HG03469 (cell line): Measurements from ENCODE around the gene CD69.
"Not testable (repeated sequence)": the region's sequence is repeated elsewhere in the genome, so short reads cannot be mapped to it uniquely, and the experiment has no call there.

Experiments used
- ATAC-seq: cut with Tn5 transposase; IDR thresholded peaks from one replicate; pipeline ENCODE4 v1.9.1; 2021; ENCODE audit warnings: mild to moderate bottlenecking, moderate library complexity, moderate number of reproducible peaks; ENCODE audit not compliant: unreplicated experiment

CD69 gene

GRCh38 chr12:9724023-9724422 is 36.7 kb downstream of the CD69 start:
- ATAC-seq, result no peak

DNA sequence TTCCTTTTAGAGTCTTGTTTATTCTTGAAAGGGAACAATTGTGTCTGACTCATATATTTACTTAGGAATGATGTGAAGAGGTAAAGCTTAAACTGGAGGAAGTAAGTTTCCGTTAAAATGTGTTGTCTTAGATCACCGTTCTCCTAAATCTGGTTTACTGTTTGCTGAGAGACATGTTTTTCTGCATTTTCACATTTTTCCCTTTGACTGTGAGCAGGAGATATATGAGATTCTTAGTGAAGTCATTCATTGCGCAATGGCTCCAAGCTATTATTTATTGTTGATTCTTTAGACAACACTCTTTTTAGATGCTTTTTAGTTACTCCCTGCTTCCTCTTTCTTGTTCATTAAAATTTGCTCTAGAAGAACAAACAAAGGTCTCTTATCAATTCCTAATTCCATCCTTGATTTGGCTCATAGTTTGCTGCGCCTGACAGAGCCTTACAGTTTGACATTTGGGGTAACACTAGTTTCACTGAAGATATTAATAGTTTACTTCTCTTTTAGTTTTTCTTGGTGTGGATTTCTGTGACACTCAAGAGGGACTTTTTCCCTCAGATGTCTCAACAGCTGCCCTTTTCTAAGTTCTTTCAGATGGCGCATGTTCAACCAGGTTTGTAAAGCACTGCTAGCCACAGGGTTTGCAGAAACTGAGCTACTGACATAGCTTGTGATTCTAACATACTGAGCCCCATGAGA is 39.2 kb downstream of the CD69 start:
- peak; percentile 55 for ATAC-seq

- ATAC-seq, result no peak
Measured at GRCh38 chr12:9719790-9720189, 40.9 kb downstream of the CD69 start.

DNA sequence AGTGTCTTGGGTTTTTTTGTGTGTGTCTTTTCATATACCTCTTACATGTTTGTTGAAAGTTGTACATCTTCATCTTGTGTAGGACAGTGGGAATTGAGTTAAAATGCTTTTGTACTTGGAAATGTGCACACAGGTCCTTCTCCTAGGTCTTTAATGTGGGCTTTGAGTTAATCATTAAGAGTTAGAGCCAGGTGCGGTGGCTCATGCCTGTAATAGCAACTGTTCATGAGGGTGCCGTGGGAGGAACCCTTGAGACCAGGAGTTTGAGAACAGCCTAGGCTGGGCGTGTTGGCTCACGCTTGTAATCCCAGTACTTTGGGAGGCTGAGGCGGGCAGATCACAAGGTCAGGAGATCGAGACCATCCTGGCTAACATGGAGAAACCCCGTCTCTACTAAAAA is 41.7 kb downstream of the CD69 start:
- ATAC-seq, result no peak

- no peak for ATAC-seq
Measured at GRCh38 chr12:9717070-9717925, 43.4 kb downstream of the CD69 start.

GRCh38 chr12:9713032-9713558 is 47.6 kb downstream of the CD69 start:
- peak; percentile 57 for ATAC-seq

GRCh38 chr12:9711664-9712063 is 49.0 kb downstream of the CD69 start:
- no peak for ATAC-seq

DNA sequence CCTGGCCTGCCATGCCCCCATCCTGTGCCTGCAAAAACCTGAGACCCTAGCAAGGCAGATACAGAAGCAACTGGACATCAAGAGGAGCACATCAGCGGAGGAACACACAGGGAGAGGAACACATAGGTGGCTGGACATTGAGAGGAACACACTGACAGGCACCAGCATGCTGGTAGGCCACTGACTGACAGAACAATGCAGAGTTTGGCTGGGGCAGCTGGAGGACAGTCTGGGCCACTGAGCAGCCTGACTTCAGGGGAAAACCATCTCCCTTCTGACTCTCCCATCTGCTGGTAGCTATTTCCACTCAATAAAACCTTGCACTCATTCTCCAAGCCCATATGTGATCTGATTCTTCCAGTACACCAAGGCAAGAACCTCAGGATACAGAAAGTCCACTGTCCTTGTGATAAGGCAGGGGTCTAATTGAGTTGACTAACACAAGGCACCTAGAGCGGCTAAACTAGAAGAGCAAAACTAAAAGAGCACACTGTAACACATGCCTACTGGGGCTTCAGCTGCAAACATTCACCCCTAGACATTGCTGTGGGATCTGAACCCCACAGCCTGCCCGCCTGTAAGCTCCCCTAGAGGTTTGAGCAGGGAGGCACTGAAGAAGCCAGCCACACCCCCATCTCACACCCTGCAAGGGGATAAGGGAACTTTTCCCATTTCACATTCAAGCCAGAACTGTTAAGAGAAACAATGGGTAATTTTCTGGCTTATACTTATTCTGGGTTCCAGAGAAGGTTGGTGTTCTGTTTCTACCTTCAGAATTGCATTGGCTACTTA is 49.9 kb downstream of the CD69 start:
- no peak for ATAC-seq

DNA sequence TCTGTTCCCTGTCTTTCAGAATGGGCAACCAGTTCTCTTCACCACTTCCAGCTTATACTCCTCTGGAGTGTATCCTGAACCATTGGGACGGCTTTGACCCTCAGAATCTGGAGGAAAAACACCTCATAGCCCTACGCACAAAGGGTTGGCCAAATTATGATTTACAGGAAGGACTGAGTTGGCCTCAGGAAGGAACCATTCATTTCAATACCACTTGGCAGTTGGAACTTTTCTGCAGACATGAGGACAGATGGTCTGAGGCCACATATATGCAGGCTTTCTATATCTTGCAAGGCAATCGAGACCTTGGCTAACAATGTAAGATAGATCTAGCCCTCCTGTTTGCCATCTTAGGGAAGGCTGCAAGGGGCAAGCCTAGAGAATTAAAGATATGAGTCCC is 51.8 kb downstream of the CD69 start:
- ATAC-seq, result no peak

- ATAC-seq, result no peak
Measured at GRCh38 chr12:9707864-9708808, 52.6 kb downstream of the CD69 start.

GRCh38 chr12:9707356-9707755 is 53.3 kb downstream of the CD69 start:
- no peak for ATAC-seq

DNA sequence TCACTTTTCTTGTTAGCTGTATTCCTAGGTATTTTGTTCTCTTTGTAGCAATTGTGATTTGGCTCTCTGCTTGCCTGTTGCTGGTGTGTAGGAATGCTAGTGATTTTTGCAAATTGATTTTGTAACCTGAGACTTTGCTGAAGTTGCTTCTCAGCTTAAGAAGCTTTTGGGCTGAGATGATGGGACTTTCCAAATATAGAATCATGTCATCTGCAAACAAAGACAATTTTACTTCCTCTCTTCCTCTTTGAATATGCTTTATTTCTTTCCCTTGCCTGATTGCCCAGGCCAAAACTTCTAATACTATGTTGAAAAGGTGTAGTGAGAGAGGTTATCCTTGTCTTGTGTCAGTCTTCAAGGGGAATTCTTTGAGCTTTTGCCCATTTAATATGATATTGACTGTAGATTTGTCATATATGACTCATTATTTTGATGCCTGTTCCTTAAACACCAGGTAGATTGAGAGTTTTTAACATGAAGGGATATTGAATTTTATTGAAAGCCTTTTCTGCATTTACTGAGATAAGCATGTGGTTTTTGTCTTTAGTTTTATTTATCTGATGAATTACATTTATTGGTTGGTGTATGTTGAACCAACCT is 54.5 kb downstream of the CD69 start:
- no peak for ATAC-seq

DNA sequence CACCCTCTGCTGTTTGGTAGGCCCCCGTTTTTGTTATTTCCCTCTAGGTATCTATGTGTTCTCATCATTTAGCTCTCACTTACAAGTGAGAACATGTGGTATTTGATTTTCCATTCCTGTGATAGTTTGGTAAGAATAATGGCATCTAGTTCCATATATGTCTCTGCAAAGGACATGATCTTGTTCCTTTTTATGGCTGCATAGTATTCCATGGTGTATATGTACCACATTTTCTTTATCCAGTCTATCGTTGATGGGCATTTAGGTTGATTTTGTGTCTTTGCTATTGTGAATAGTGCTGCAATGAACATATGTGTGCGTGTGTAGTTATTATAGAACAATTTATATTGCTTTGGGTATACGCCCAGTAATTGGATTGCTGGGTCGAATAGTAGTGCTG is 56.1 kb downstream of the CD69 start:
- not testable (repeated sequence) for ATAC-seq
